T-helper 9 cell (primary cell): Measurements from ENCODE around the gene XG.

Experiments
- DNase-seq: peaks from one replicate; pipeline ENCODE4 v3.0.0-alpha.2; 2020

The XG gene

GRCh38 chrX:2823795-2824386 lies 72.1 kb downstream of the XG start:
- DNase-seq: no peak

- DNase-seq: no peak
Measured at GRCh38 chrX:2824886-2825285, 73.0 kb downstream of the XG start.

GRCh38 chrX:2828344-2828958 lies 76.6 kb downstream of the XG start, which contains the start of gene GYG2:
Gene GYG2, plus strand, starts transcription at chrX:2828930. Its CDS starts 1,259 bp downstream, at chrX:2830189.
- DNase-seq: no peak

- no peak for DNase-seq
Measured at GRCh38 chrX:2828959-2829411, 77.1 kb downstream of the XG start.

GRCh38 chrX:2829469-2830246 lies 77.8 kb downstream of the XG start:
- DNase-seq: no peak

GRCh38 chrX:2831471-2832228 lies 79.8 kb downstream of the XG start:
- no peak for DNase-seq

GRCh38 chrX:2837961-2838360 lies 86.1 kb downstream of the XG start:
- no peak for DNase-seq

GRCh38 chrX:2840961-2841360 lies 89.1 kb downstream of the XG start:
- DNase-seq: no peak

- no peak for DNase-seq
Measured at GRCh38 chrX:2841537-2841936, 89.7 kb downstream of the XG start.

- no peak for DNase-seq
Measured at GRCh38 chrX:2846992-2847391, 95.2 kb downstream of the XG start.

- DNase-seq: no peak
Measured at GRCh38 chrX:2848871-2849301, 97.0 kb downstream of the XG start.

- DNase-seq: no peak
Measured at GRCh38 chrX:2854918-2855317, 103.1 kb downstream of the XG start.

GRCh38 chrX:2855761-2856160 lies 103.9 kb downstream of the XG start:
- DNase-seq: no peak

- DNase-seq: no peak
Measured at GRCh38 chrX:2857566-2857965, 105.7 kb downstream of the XG start.

- no peak for DNase-seq
Measured at GRCh38 chrX:2859197-2859797, 107.5 kb downstream of the XG start.

GRCh38 chrX:2862404-2862803 lies 110.6 kb downstream of the XG start:
- no peak for DNase-seq

- DNase-seq: no peak
Measured at GRCh38 chrX:2863646-2864045, 111.8 kb downstream of the XG start.
